H9 (cell line): ENCODE data around the gene SCARF1. TPM values are rescaled to one million over a fixed set of nuclear protein-coding genes. Genes with fewer than 3 reads are reported as not detected.

Experiments
- DNase-seq: peaks from one replicate; pipeline ENCODE4 v3.0.0-alpha.2; 2017
- H2AFZ ChIP-seq: one replicate; pipeline ENCODE4 v1.6.1; 2013; ENCODE audit warnings: mild to moderate bottlenecking, low read length, control low read depth, moderate library complexity
- H2AK5ac ChIP-seq: 2 replicates; pipeline ENCODE4 v1.6.1; 2013; ENCODE audit warnings: low read length, control low read depth, mixed read lengths; ENCODE audit not compliant: insufficient read length
- H2BK120ac ChIP-seq: one replicate; pipeline ENCODE4 v1.6.1; 2013; ENCODE audit warnings: low read depth, mild to moderate bottlenecking, low read length, control low read depth, inconsistent platforms; ENCODE audit not compliant: poor library complexity, severe bottlenecking
- H2BK12ac ChIP-seq: 2 replicates; pipeline ENCODE4 v1.6.1; 2013; ENCODE audit warnings: low read length, control low read depth, mixed read lengths, low read depth; ENCODE audit not compliant: insufficient read length
- H2BK15ac ChIP-seq: 2 replicates; pipeline ENCODE4 v1.6.1; 2013; ENCODE audit warnings: low read depth, low read length, control low read depth
- H2BK20ac ChIP-seq: one replicate; pipeline ENCODE4 v1.6.1; 2013; ENCODE audit warnings: low read depth, mild to moderate bottlenecking, low read length, control low read depth, inconsistent platforms; ENCODE audit not compliant: poor library complexity, severe bottlenecking
- H2BK5ac ChIP-seq: 2 replicates; pipeline ENCODE4 v1.6.1; 2013; ENCODE audit warnings: low read length, control low read depth, mixed read lengths; ENCODE audit not compliant: insufficient read length
- H3K14ac ChIP-seq: 2 replicates; pipeline ENCODE4 v1.6.1; 2013; ENCODE audit warnings: low read length, control low read depth; ENCODE audit not compliant: insufficient read depth
- H3K18ac ChIP-seq: 2 replicates; pipeline ENCODE4 v1.6.1; 2013; ENCODE audit warnings: low read depth, mild to moderate bottlenecking, mixed read lengths, low read length, control low read depth; ENCODE audit not compliant: insufficient read length
- H3K23ac ChIP-seq: 2 replicates; pipeline ENCODE4 v1.6.1; 2013; ENCODE audit warnings: low read length, control low read depth, mixed read lengths, low read depth; ENCODE audit not compliant: insufficient read length
- H3K23me2 ChIP-seq: 2 replicates; pipeline ENCODE4 v1.6.1; 2013; ENCODE audit warnings: low read depth, mild to moderate bottlenecking, mixed read lengths, low read length, control low read depth; ENCODE audit not compliant: insufficient read length, poor library complexity, severe bottlenecking
- H3K27ac ChIP-seq: 2 replicates; pipeline ENCODE4 v1.5.1; 2013; ENCODE audit warnings: low read length, control low read depth, mixed read lengths, low read depth; ENCODE audit not compliant: insufficient read length
- H3K27me3 ChIP-seq: 2 replicates; pipeline ENCODE4 v1.6.1; 2013; ENCODE audit warnings: low read length, control low read depth, inconsistent platforms; ENCODE audit not compliant: insufficient read depth
- H3K4ac ChIP-seq: 2 replicates; pipeline ENCODE4 v1.6.1; 2013; ENCODE audit warnings: low read depth, mild to moderate bottlenecking, control low read depth, inconsistent platforms, low read length, moderate library complexity
- H3K4me1 ChIP-seq: 2 replicates; pipeline ENCODE4 v1.6.1; 2013; ENCODE audit warnings: low read length, control low read depth, inconsistent platforms; ENCODE audit not compliant: insufficient read depth
- H3K4me2 ChIP-seq: 2 replicates; pipeline ENCODE4 v1.6.1; 2013; ENCODE audit warnings: low read length, control low read depth, mixed read lengths; ENCODE audit not compliant: insufficient read length, insufficient read depth
- H3K56ac ChIP-seq: 2 replicates; pipeline ENCODE4 v1.6.1; 2013; ENCODE audit warnings: low read depth, mild to moderate bottlenecking, mixed read lengths, low read length, control low read depth; ENCODE audit not compliant: insufficient read length
- H3K79me1 ChIP-seq: 2 replicates; pipeline ENCODE4 v1.6.1; 2013; ENCODE audit warnings: low read depth, mild to moderate bottlenecking, moderate library complexity, low read length, control low read depth, inconsistent platforms; ENCODE audit not compliant: insufficient read depth, poor library complexity, severe bottlenecking
- H3K79me2 ChIP-seq: 2 replicates; pipeline ENCODE4 v1.6.1; 2013; ENCODE audit warnings: low read length, control low read depth, inconsistent platforms; ENCODE audit not compliant: insufficient read depth
- H3K9ac ChIP-seq: 2 replicates; pipeline ENCODE4 v1.6.1; 2013; ENCODE audit warnings: low read length, control low read depth, mixed read lengths; ENCODE audit not compliant: insufficient read length; ENCODE audit errors: extremely low read depth
- H3K9me3 ChIP-seq: one replicate; pipeline ENCODE4 v1.6.1; 2013; ENCODE audit warnings: low read depth, low read length, inconsistent platforms; ENCODE audit not compliant: control insufficient read depth
- H3T11ph ChIP-seq: one replicate; pipeline ENCODE4 v1.6.1; 2013; ENCODE audit warnings: mild to moderate bottlenecking, low read length, control low read depth, inconsistent platforms
- H4K20me1 ChIP-seq: one replicate; pipeline ENCODE4 v1.6.1; 2013; ENCODE audit not compliant: control insufficient read depth, insufficient read length, insufficient read depth
- H4K5ac ChIP-seq: 2 replicates; pipeline ENCODE4 v1.6.1; 2013; ENCODE audit warnings: low read depth, mild to moderate bottlenecking, mixed read lengths, low read length, control low read depth; ENCODE audit not compliant: insufficient read length
- H4K8ac ChIP-seq: replicated peaks from 2 replicates; pipeline ENCODE4 v1.6.1; 2013; ENCODE audit warnings: low read length, control low read depth, mixed read lengths, low read depth; ENCODE audit not compliant: insufficient read length
- H4K91ac ChIP-seq: 2 replicates; pipeline ENCODE4 v1.6.1; 2013; ENCODE audit warnings: low read depth, mild to moderate bottlenecking, moderate library complexity, mixed read lengths, low read length, control low read depth; ENCODE audit not compliant: insufficient read length
- H3K27ac Mint-ChIP-seq, 3 experiments: 2 replicates in 2 of 3; 3 replicates in 1 of 3; pipeline ENCODE4 v1.8.0; 2020 to 2021; ENCODE audit warnings: mixed read lengths in 3 of 3, mild to moderate bottlenecking in 1 of 3, moderate library complexity in 1 of 3
- H3K27me3 Mint-ChIP-seq: 2 replicates; pipeline ENCODE4 v1.8.0; 2021; ENCODE audit warnings: low read depth, mild to moderate bottlenecking, moderate library complexity, mixed read lengths
- H3K36me3 Mint-ChIP-seq, 3 experiments: 2 replicates in 2 of 3; 3 replicates in 1 of 3; pipeline ENCODE4 v1.8.0; 2020 to 2021; ENCODE audit warnings: low read depth in 3 of 3, mixed read lengths in 3 of 3; ENCODE audit not compliant: insufficient read depth in 1 of 3
- H3K4me1 Mint-ChIP-seq, 2 experiments: 2 replicates each; pipeline ENCODE4 v1.8.0; 2020; ENCODE audit warnings: mixed read lengths in 2 of 2
- H3K4me3 Mint-ChIP-seq, 2 experiments: 2 replicates in 1 of 2; 3 replicates in 1 of 2; pipeline ENCODE4 v1.8.0; 2020 to 2021; ENCODE audit warnings: mild to moderate bottlenecking in 2 of 2, mixed read lengths in 2 of 2, moderate library complexity in 1 of 2
- H3K9me3 Mint-ChIP-seq, 2 experiments: 2 replicates in 1 of 2; 3 replicates in 1 of 2; pipeline ENCODE4 v1.8.0; 2020; ENCODE audit warnings: mild to moderate bottlenecking in 2 of 2, mixed read lengths in 2 of 2, moderate library complexity in 1 of 2
- CTCF ChIP-seq: fragments of 200-600 bp; sonication (generic); conservative IDR thresholded peaks from 3 replicates; pipeline ENCODE4 v1.8.0; 2021; ENCODE audit warnings: antibody characterized with exemption, mild to moderate bottlenecking
- WGBS: extraction: QIAGEN DNeasy Blood & Tissue Kit; methylation state at CpG from one replicate; pipeline ENCODE4 v1.1.7; 2013; ENCODE audit warnings: missing lambda C conversion rate, low lambda C conversion rate, mixed read lengths; ENCODE audit not compliant: insufficient read length; ENCODE audit errors: extremely low coverage; 5-methylcytosine and 5-hydroxymethylcytosine counted together
- total RNA-seq: library from RNA; stranded (reverse); gene quantifications from 2 replicates; pipeline ENCODE4 v1.2.1, GENCODE V29; 2021

The SCARF1 gene
- total RNA-seq, 1 experiment from 2014 or later = 2.4 TPM

GRCh38 chr17:1593630-1593931 lies 52.0 kb downstream of the SCARF1 start:
- no peak overlapping the region for H3K18ac ChIP-seq
- no peak overlapping the region for H2BK15ac ChIP-seq
- no peak overlapping the region for H3K27ac ChIP-seq
- H2AFZ ChIP-seq = no peak overlapping the region
- H2BK120ac ChIP-seq = no peak overlapping the region
- no peak overlapping the region; a peak in 1 of 5 replicates for H3K4me3 Mint-ChIP-seq
- no peaks in the 10 kb centered on the region for H3K9me3 Mint-ChIP-seq
- no peaks in the 10 kb centered on the region for H3K79me1 ChIP-seq
- peak overlapping the region in 2 of 3 experiments; percentile 80 to 82; a peak in 5 of 7 replicates for H3K27ac Mint-ChIP-seq
- no peak overlapping the region for H3K56ac ChIP-seq
- no peak for TF ChIP-seq CTCF
- no peaks in the 10 kb centered on the region for H3K27me3 ChIP-seq
- no peak overlapping the region for H3K14ac ChIP-seq
- no CpG with 5 or more reads among the region's 5 CpGs for WGBS
- no peak overlapping the region for H2BK5ac ChIP-seq
- H4K8ac ChIP-seq = no peak overlapping the region
- H3K27me3 Mint-ChIP-seq = no peaks in the 10 kb centered on the region
- no peak overlapping the region for H3T11ph ChIP-seq
- H2AK5ac ChIP-seq = no peak overlapping the region
- H3K9ac ChIP-seq = no peak overlapping the region
- H3K23ac ChIP-seq = no peak overlapping the region
- H3K79me2 ChIP-seq = no peaks in the 10 kb centered on the region
- H3K4ac ChIP-seq = no peak overlapping the region
- no peak overlapping the region for H3K4me2 ChIP-seq
- peaks cover 5 to 6% of the 10 kb centered on the region in 2 experiments; a peak in 3 of 4 replicates for H3K4me1 Mint-ChIP-seq
- no peaks in the 10 kb centered on the region for H3K23me2 ChIP-seq
- DNase-seq = peak; percentile 25
- H3K36me3 Mint-ChIP-seq = peaks cover 0 to 3% (median 0%) of the 10 kb centered on the region in 3 experiments; a peak in 3 of 7 replicates
- no peaks in the 10 kb centered on the region for H3K4me1 ChIP-seq
- H3K9me3 ChIP-seq = no peaks in the 10 kb centered on the region
- no peak overlapping the region for H2BK20ac ChIP-seq
- no peak overlapping the region for H2BK12ac ChIP-seq
- no peaks in the 10 kb centered on the region for H4K20me1 ChIP-seq
- no peak overlapping the region for H4K5ac ChIP-seq
- H4K91ac ChIP-seq = no peak overlapping the region
